KMS-11 (cell line): ENCODE results near the gene TRAK2.
A peak's percentile ranks its signal among the peaks of the same experiment; 100 is the strongest.

Experiments used
- H2AFZ ChIP-seq: fragments of 200-600 bp; sonication (generic); 2 replicates; pipeline ENCODE4 v1.6.1; 2016; ENCODE audit warnings: antibody characterized with exemption, mixed run types, low read depth
- H3K27ac ChIP-seq: fragments of 200-600 bp; sonication (generic); 2 replicates; pipeline ENCODE4 v1.6.1; 2016; ENCODE audit warnings: mild to moderate bottlenecking, mixed run types
- H3K27me3 ChIP-seq: fragments of 200-600 bp; sonication (generic); 2 replicates; pipeline ENCODE4 v1.6.1; 2017; ENCODE audit warnings: mild to moderate bottlenecking, low read depth, mixed run types, moderate library complexity; ENCODE audit not compliant: insufficient read depth
- H3K36me3 ChIP-seq: fragments of 200-600 bp; sonication (generic); 2 replicates; pipeline ENCODE4 v1.6.1; 2017; ENCODE audit warnings: mild to moderate bottlenecking, mixed run types; ENCODE audit not compliant: insufficient read depth
- H3K4me1 ChIP-seq: fragments of 200-600 bp; sonication (generic); 2 replicates; pipeline ENCODE4 v1.6.1; 2016; ENCODE audit warnings: mild to moderate bottlenecking, low read depth, mixed run types; ENCODE audit not compliant: poor library complexity, severe bottlenecking
- H3K4me2 ChIP-seq: fragments of 200-600 bp; sonication (generic); 2 replicates; pipeline ENCODE4 v1.7.0; 2016; ENCODE audit warnings: mild to moderate bottlenecking, mixed run types
- H3K4me3 ChIP-seq: fragments of 200-600 bp; sonication (generic); IDR thresholded peaks from 2 replicates; pipeline ENCODE4 v1.6.1; 2017; ENCODE audit warnings: low read depth, low read length, mixed read lengths; ENCODE audit not compliant: insufficient read depth
- H3K79me2 ChIP-seq: fragments of 200-600 bp; sonication (generic); 2 replicates; pipeline ENCODE4 v1.6.1; 2016; ENCODE audit warnings: low read depth, mixed run types; ENCODE audit not compliant: insufficient read depth
- H3K9ac ChIP-seq: fragments of 200-600 bp; sonication (generic); 2 replicates; pipeline ENCODE4 v1.6.1; 2016; ENCODE audit warnings: mild to moderate bottlenecking, mixed run types
- H4K20me1 ChIP-seq: fragments of 200-600 bp; sonication (generic); 2 replicates; pipeline ENCODE4 v1.6.1; 2016; ENCODE audit warnings: mild to moderate bottlenecking, mixed run types; ENCODE audit not compliant: insufficient read depth
- TF ChIP-seq, protein P1 (sequence below): fragments of 200-600 bp; sonication (generic); conservative IDR thresholded peaks from 2 replicates; pipeline ENCODE4 v1.6.1; 2017; ENCODE audit warnings: low read depth, mild to moderate bottlenecking, antibody characterized with exemption, low read length, moderate library complexity, mixed read lengths

Gene TRAK2

DNA sequence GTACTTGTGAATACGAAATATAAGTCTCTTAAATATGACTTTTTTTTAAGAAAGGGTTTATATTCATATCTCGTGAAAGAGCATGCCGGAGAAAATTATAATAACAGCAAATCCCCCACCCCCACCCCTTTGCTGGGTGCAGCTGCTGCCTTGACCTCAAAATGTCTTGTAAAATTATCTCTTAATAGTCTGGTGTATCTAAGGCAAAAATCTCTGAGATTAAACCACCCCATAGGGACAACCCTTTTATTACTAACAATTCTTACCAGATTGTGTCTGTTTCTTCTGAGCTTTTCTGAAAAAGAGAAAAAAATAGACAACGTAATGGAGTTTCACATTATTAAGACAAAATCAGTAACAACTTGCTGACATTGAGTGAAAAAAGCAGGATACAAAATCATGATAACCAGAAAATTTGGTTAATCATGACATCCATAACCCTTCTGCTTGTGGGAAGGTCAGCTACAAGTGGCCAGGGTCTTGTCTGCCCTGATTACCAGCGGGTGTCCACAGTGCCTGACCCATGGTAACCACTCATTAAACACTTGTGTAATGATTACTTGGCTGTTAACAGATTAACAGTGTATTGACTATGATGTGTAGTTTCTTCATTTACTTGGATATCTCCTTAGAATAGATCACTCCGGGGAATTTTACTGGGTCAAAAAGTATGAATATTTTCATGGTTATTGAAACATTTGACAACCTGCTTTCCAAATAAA is 1.8 kb upstream of the TRAK2 start:
- Histone ChIP-seq H2AFZ (no peak overlapping the region), H3K79me2 (peaks cover 6% of the 10 kb centered on the region; the same call in 1 of the 2 replicates), H3K4me1 (peaks cover 22% of the 10 kb centered on the region), H3K27me3 (no peaks in the 10 kb centered on the region; the same call in 1 of the 2 replicates), H3K4me2 (no peak overlapping the region), H3K4me3 (no peak overlapping the region), H4K20me1 (no peaks in the 10 kb centered on the region), H3K36me3 (no peaks in the 10 kb centered on the region), H3K9ac (no peak overlapping the region), H3K27ac (no peak overlapping the region)
- TF ChIP-seq, protein P1, sequence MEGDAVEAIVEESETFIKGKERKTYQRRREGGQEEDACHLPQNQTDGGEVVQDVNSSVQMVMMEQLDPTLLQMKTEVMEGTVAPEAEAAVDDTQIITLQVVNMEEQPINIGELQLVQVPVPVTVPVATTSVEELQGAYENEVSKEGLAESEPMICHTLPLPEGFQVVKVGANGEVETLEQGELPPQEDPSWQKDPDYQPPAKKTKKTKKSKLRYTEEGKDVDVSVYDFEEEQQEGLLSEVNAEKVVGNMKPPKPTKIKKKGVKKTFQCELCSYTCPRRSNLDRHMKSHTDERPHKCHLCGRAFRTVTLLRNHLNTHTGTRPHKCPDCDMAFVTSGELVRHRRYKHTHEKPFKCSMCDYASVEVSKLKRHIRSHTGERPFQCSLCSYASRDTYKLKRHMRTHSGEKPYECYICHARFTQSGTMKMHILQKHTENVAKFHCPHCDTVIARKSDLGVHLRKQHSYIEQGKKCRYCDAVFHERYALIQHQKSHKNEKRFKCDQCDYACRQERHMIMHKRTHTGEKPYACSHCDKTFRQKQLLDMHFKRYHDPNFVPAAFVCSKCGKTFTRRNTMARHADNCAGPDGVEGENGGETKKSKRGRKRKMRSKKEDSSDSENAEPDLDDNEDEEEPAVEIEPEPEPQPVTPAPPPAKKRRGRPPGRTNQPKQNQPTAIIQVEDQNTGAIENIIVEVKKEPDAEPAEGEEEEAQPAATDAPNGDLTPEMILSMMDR: no peak

DNA sequence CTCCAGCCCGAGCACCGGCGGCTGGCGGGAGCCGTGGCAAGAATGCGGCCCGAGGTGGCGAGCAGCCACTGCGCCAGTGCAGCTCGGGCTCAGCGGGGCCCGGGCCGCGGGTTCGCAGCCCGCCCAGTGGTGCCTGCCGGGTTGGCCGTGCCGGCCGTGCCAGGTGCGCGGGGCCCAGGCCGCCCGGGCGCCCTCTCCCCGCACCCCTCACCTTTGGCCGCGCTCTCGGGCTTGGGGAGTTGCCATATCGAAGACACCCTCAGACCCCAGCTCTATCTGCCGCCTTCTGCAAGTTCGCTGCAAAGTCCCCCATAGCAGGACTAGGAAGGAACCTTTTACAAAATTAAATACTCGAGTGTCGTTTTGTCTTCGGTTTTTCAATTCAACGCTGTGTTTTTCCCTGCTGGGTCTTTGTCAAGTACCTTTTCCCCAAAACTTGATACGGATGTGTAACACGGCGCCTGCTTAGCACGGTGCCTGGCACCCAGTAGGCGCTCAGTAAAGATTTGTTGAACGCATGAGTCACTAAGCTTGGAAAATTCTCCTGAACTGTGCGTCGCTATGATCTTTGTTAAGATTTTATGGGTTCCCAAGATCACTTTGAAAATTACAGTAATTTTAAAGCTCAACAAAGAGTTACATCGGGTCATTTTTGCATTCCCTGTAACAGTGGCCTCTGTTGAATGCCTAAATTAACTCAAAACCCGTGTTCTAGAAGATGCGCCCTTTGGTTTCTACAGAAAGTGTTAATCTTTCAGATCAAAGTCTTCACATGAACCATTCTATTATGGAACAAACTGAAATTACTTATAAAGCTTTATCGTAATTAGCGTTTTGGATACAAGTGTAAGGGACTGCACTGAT is 1.0 kb upstream of the TRAK2 start:
- H2AFZ ChIP-seq: peak overlapping the region; percentile 84
- TF ChIP-seq, protein P1: no peak
- no peaks in the 10 kb centered on the region for H3K36me3 ChIP-seq
- peaks cover 6% of the 10 kb centered on the region; the same call in 1 of the 2 replicates for H3K79me2 ChIP-seq
- peak overlapping the region; percentile 64; the same call in 1 of the 2 replicates for H3K9ac ChIP-seq
- H3K4me1 ChIP-seq: peaks cover 30% of the 10 kb centered on the region
- no peaks in the 10 kb centered on the region; the same call in 1 of the 2 replicates for H3K27me3 ChIP-seq
- no peaks in the 10 kb centered on the region for H4K20me1 ChIP-seq
- 0 out of 2 replicates have a peak overlapping the region, but pooled peaks have one; percentile 21 for H3K27ac ChIP-seq
- peak overlapping the region; percentile 43; the same call in 1 of the 2 replicates for H3K4me2 ChIP-seq
- peak overlapping the region; percentile 64 for H3K4me3 ChIP-seq

DNA sequence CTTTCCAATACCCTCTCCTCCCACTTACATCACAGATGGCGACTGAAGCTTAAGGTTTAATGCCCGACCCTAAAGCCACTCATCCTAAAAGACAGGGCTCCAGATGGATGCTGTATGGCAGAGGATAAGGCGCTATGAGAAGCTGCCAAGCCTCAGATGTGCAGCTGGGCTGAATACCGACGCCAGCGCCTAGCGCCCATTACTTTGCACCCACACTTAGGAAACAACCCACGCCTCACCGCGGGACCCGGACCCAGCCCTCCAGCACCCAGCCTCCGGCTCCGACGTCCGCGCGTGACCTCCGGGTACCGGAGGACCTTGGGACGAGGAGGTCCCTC is 335 bp downstream of the TRAK2 start:
- TF ChIP-seq, protein P1: no peak
- peaks cover 14% of the 10 kb centered on the region; the same call in 1 of the 2 replicates for H3K79me2 ChIP-seq
- peak overlapping the region; percentile 64 for H3K9ac ChIP-seq
- peak overlapping the region; percentile 90 for H3K4me3 ChIP-seq
- peak overlapping the region; percentile 89 for H3K4me2 ChIP-seq
- peaks cover 38% of the 10 kb centered on the region for H3K4me1 ChIP-seq
- no peaks in the 10 kb centered on the region for H3K36me3 ChIP-seq
- H3K27me3 ChIP-seq: no peaks in the 10 kb centered on the region; the same call in 1 of the 2 replicates
- H4K20me1 ChIP-seq: no peaks in the 10 kb centered on the region
- peak overlapping the region; percentile 60 for H3K27ac ChIP-seq
- H2AFZ ChIP-seq: peak overlapping the region; percentile 84

DNA sequence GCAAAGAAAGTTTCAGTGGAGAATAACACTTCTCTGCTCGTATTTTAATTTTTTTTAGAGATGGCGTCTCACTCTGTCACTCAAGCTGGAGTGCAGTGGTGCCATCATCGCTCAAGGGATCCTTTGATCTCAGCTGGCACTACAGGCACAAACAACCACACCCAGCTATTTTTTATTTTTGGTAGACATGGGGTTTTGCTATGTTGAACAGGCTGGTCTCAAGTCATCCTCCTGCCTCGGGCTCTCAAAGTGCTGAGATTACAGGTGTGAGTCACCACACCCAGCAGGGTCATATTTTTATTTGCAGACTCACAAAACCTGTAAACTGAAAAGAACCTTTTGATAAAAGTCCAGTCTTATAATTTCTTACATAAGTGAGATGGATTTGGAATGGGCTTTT is 2.6 kb downstream of the TRAK2 start:
- TF ChIP-seq, protein P1: no peak
- Histone ChIP-seq H2AFZ (no peak overlapping the region), H4K20me1 (no peaks in the 10 kb centered on the region), H3K9ac (no peak overlapping the region), H3K36me3 (no peaks in the 10 kb centered on the region), H3K79me2 (peaks cover 14% of the 10 kb centered on the region; the same call in 1 of the 2 replicates), H3K4me3 (no peak overlapping the region), H3K4me1 (peaks cover 38% of the 10 kb centered on the region), H3K27ac (no peak overlapping the region), H3K27me3 (no peaks in the 10 kb centered on the region), H3K4me2 (no peak overlapping the region; the same call in 1 of the 2 replicates)
